Activated CD4-positive, alpha-beta T cell treated with anti-CD3 and anti-CD28 coated beads, Interleukin-10, Interleukin-2, amounts not matched to agents 100 ng/mL and 50 ng/mL, durations not matched to agents 16 hours and 8 hours (primary cell): ENCODE results near the gene LMNA.
A peak's percentile ranks its signal among the peaks of the same experiment; 100 is the strongest.
"Not testable (repeated sequence)": the region's sequence is repeated elsewhere in the genome, so short reads cannot be mapped to it uniquely, and the experiment has no call there.

Experiments
- DNase-seq: peaks from one replicate; pipeline ENCODE4 v3.0.0-alpha.2; 2020

Gene LMNA

GRCh38 chr1:156114101-156114918 is at the start of gene LMNA:
Gene LMNA (plus strand): TSS chr1:156114711. CDS start chr1:156114919, 208 bp downstream.
- peak; percentile 94 for DNase-seq

- peak; percentile 34 for DNase-seq
Observed at GRCh38 chr1:156065212-156065611, 49.3 kb upstream of the LMNA start.

- DNase-seq = no peak
Observed at GRCh38 chr1:156065871-156066270, 48.6 kb upstream of the LMNA start.

GRCh38 chr1:156067262-156067661 is 47.2 kb upstream of the LMNA start:
- no peak for DNase-seq

- no peak for DNase-seq
Observed at GRCh38 chr1:156069490-156070455, 44.7 kb upstream of the LMNA start.

GRCh38 chr1:156070548-156070947 is 44.0 kb upstream of the LMNA start:
- no peak for DNase-seq

GRCh38 chr1:156071332-156071816 is 43.1 kb upstream of the LMNA start:
- not testable (repeated sequence) for DNase-seq

- no peak for DNase-seq
Observed at GRCh38 chr1:156072251-156072650, 42.3 kb upstream of the LMNA start.

- no peak for DNase-seq
Observed at GRCh38 chr1:156073110-156073687, 41.3 kb upstream of the LMNA start.

- DNase-seq = no peak
Observed at GRCh38 chr1:156073740-156074139, 40.8 kb upstream of the LMNA start.

GRCh38 chr1:156074661-156075060 is 39.9 kb upstream of the LMNA start:
- no peak for DNase-seq

GRCh38 chr1:156075162-156075561 is 39.3 kb upstream of the LMNA start:
- DNase-seq = no peak

- DNase-seq = no peak
Observed at GRCh38 chr1:156075775-156076204, 38.7 kb upstream of the LMNA start.

GRCh38 chr1:156076609-156077429 is 37.7 kb upstream of the LMNA start:
- DNase-seq = no peak

GRCh38 chr1:156077430-156077760 is 37.1 kb upstream of the LMNA start:
- no peak for DNase-seq

GRCh38 chr1:156078728-156079127 is 35.8 kb upstream of the LMNA start:
- no peak for DNase-seq

- DNase-seq = no peak
Observed at GRCh38 chr1:156079762-156080161, 34.7 kb upstream of the LMNA start.

GRCh38 chr1:156080241-156080862 is 34.2 kb upstream of the LMNA start:
- no peak for DNase-seq

GRCh38 chr1:156080863-156081179 is 33.7 kb upstream of the LMNA start:
- no peak for DNase-seq

- no peak for DNase-seq
Observed at GRCh38 chr1:156081180-156081916, 33.2 kb upstream of the LMNA start.

GRCh38 chr1:156081917-156082308 is 32.6 kb upstream of the LMNA start:
- no peak for DNase-seq
